HepG2 (cell line): Measurements from ENCODE around the gene SMIM44. TPM values are rescaled to one million over a fixed set of nuclear protein-coding genes. Genes with fewer than 3 reads are reported as not detected.
A peak's percentile ranks its signal among the peaks of the same experiment; 100 is the strongest.

ENCODE experiments used
- ATAC-seq: fragments of 200-7000 bp; cut with Tn5 transposase; 3 replicates; pipeline ENCODE4 v1.9.1; 2020; ENCODE audit warnings: mild to moderate bottlenecking, moderate library complexity
- BruUV-seq: library from RNA; stranded (reverse); fragments of 400-500 nt; replicated peaks from 2 replicates; lab custom pipeline; 2021; lab: Mats Ljungman, UMichigan
- CTCF ChIA-PET: fragments of 300-600 bp; formaldehyde crosslinking; extraction: SDS; loops from one replicate; lab custom pipeline; 2021; ENCODE audit warnings: low total read pairs, inconsistent platforms, low intra/inter-chr PET ratio; lab: Yijun Ruan, JAX
- POLR2A ChIA-PET: fragments of 350-600 bp; sonication (Branson Sonifier 250); formaldehyde crosslinking; loops from one replicate; lab custom pipeline; 2020; ENCODE audit warnings: antibody characterized with exemption, inconsistent platforms; lab: Yijun Ruan, JAX
- DNase-seq: peaks from one replicate; pipeline ENCODE4 v3.0.0-alpha.2; 2015; ENCODE audit warnings: low spot score
- FAIRE-seq: peaks from 3 replicates; lab custom pipeline; 2011; peaks lifted over from hg19 to GRCh38; lab: Jason Lieb, UNC
- H2AFZ ChIP-seq: one replicate; pipeline ENCODE4 v1.6.1; 2011; ENCODE audit warnings: low read length, inconsistent platforms
- H3K27ac ChIP-seq: fragments of 300-600 bp; 3 replicates; pipeline ENCODE4 v1.8.0; 2011; ENCODE audit warnings: mixed run types, mild to moderate bottlenecking, mixed read lengths, low read length, inconsistent platforms; ENCODE audit not compliant: insufficient read depth; ENCODE audit errors: extremely low read length
- H3K27me3 ChIP-seq, 2 experiments: fragments of 200-600 bp in 1 of 2; 2 replicates in 1 of 2; 3 replicates in 1 of 2; pipeline versions ENCODE4 v1.6.0 to v1.8.0; 2011; ENCODE audit warnings: low read length in 2 of 2, mild to moderate bottlenecking in 2 of 2, moderate library complexity in 2 of 2, inconsistent platforms in 1 of 2; ENCODE audit not compliant: insufficient read depth in 2 of 2, control insufficient read depth in 1 of 2
- H3K36me3 ChIP-seq, 2 experiments: fragments of 200-600 bp in 1 of 2; replicated peaks in 1 of 2; 2 replicates in 1 of 2; 3 replicates in 1 of 2; pipeline versions ENCODE4 v1.5.1 to v1.8.0; 2011; ENCODE audit warnings: low read length in 2 of 2, inconsistent platforms in 1 of 2; ENCODE audit not compliant: insufficient read depth in 2 of 2, control insufficient read depth in 1 of 2
- H3K4me1 ChIP-seq: 2 replicates; pipeline ENCODE4 v1.5.1; 2012; ENCODE audit warnings: low read length, inconsistent platforms; ENCODE audit not compliant: insufficient read depth
- H3K4me2 ChIP-seq: 2 replicates; pipeline ENCODE4 v1.6.0; 2011; ENCODE audit warnings: low read depth, low read length, inconsistent platforms
- H3K4me3 ChIP-seq, 3 experiments: fragments of 200-600 bp in 1 of 3; sonication (generic), shearing (Covaris generic) in 1 of 3; replicated peaks in 1 of 3; 2 replicates each; pipeline ENCODE4 v1.5.1; 2011 to 2016; ENCODE audit warnings: low read length in 3 of 3, inconsistent platforms in 2 of 3, low read depth in 2 of 3, mild to moderate bottlenecking in 2 of 3, control low read depth in 1 of 3, mixed read lengths in 1 of 3; ENCODE audit not compliant: insufficient read depth in 1 of 3
- H3K79me2 ChIP-seq: one replicate; pipeline ENCODE4 v1.6.1; 2011; ENCODE audit warnings: low read length, inconsistent platforms; ENCODE audit not compliant: insufficient read depth
- H3K9ac ChIP-seq: 2 replicates; pipeline ENCODE4 v1.6.0; 2011; ENCODE audit warnings: mild to moderate bottlenecking, low read depth, low read length, inconsistent platforms; ENCODE audit not compliant: insufficient read depth
- H3K9me3 ChIP-seq: 2 replicates; pipeline ENCODE4 v1.5.1; 2012; ENCODE audit warnings: mild to moderate bottlenecking, low read length
- H4K20me1 ChIP-seq: 2 replicates; pipeline ENCODE4 v1.6.0; 2011; ENCODE audit warnings: inconsistent platforms, mild to moderate bottlenecking, low read length, moderate library complexity; ENCODE audit not compliant: insufficient read depth
- NKX3-1 ChIP-seq: sonication (generic); formaldehyde crosslinking; IDR thresholded peaks from 2 replicates; pipeline ENCODE4 v1.5.0; 2020; ENCODE audit warnings: missing genetic modification reagents
- RBM22 ChIP-seq: fragments of 200-400 bp; formaldehyde crosslinking; optimal IDR thresholded peaks from 2 replicates; pipeline ENCODE3; 2017; ENCODE audit warnings: mild to moderate bottlenecking, low read length, moderate library complexity
- WGBS: methylation state at CpG from one replicate; pipeline ENCODE4 v1.1.6; 2017; ENCODE audit warnings: low lambda C conversion rate; 5-methylcytosine and 5-hydroxymethylcytosine counted together
- in situ Hi-C: cut with HindIII; loops from 2 replicates; pipeline ENCODE4 v1.10.0; 2017; ENCODE audit warnings: low pct_unique_long_range_greater_than_20kb; ENCODE audit not compliant: extremely low pct_ligation_motif_present
- intact Hi-C: fragments of 100-400 bp; cut with micrococcal nuclease; formaldehyde crosslinking; loops from one replicate; pipeline ENCODE4 v1.10.0; 2022; ENCODE audit not compliant: unreplicated experiment
- polyA plus RNA-seq, 8 experiments: library from polyadenylated mRNA; depleted of rRNA in 3 of 8; stranded (reverse) in 7 of 8; unstranded in 1 of 8; fragments of >200 nt; fragmentation: Illumina TruSeq in 4 of 8; extraction: Trizol in 4 of 8; gene quantifications; 2 replicates each; pipeline versions ENCODE4 v1.2.1 to v1.2.3, GENCODE V29; 2011 to 2016; ENCODE audit warnings: low read depth in 4 of 8, missing spikeins in 1 of 8, mixed read lengths in 1 of 8; ENCODE audit not compliant: insufficient read depth in 1 of 8
- total RNA-seq, 5 experiments: library from RNA; depleted of rRNA; stranded (reverse); fragments of >200 nt; fragmentation: Illumina TruSeq; extraction: Trizol; gene quantifications; 2 replicates each; pipeline ENCODE4 v1.2.3, GENCODE V29; 2016; ENCODE audit warnings: low read depth in 1 of 5
- TF ChIP-seq, protein P1 (sequence below): sonication (generic); formaldehyde crosslinking; IDR thresholded peaks from 2 replicates; pipeline ENCODE4 v1.4.0; 2020; ENCODE audit warnings: missing genetic modification reagents
- TF ChIP-seq, protein P2 (sequence below): sonication (generic); formaldehyde crosslinking; IDR thresholded peaks from 2 replicates; pipeline ENCODE4 v1.5.1; 2020; ENCODE audit warnings: mild to moderate bottlenecking, missing genetic modification reagents, borderline replicate concordance

The SMIM44 gene
- total and polyA plus RNA-seq, 2 of the 13 experiments (the other 11 are each of a cell fraction or from before 2014, with no cell fraction given): not detected

DNA sequence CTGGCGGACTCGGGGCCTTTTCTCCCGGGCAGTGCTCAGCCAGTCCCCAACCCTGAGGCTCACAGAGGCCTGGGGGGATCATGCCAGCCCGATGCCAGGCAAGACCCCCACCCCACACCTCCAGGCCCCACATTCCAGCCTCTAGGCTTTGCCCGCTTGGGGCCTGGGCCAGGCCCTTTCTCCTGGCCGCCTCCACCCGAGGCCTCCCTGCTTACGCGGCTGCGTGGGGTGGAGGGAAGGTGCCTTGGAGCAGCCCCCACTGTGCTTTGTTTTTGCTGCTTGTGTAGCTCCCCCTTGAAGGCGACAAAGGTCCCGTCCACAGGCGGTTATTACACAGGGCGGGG is 41.3 kb downstream of the SMIM44 start:
- WGBS: 95% methylated on average over 13 of the region's 14 CpGs
- ChIA-PET POLR2A (no interaction called here), CTCF (interaction anchor here (2.8 kb wide), 1 partner anchor 115 kb away, joined by 16 read pairs; no protein-coding TSS in a partner anchor)
- BruUV-seq: no TSS peak
- H3K27me3 ChIP-seq: no peaks in the 10 kb centered on the region
- peaks cover 22% of the 10 kb centered on the region for H3K4me1 ChIP-seq
- H3K4me2 ChIP-seq: no peak overlapping the region
- H4K20me1 ChIP-seq: no peaks in the 10 kb centered on the region; the same call in 1 of the 2 replicates
- intact Hi-C loops (no loop called here), in situ Hi-C loops (no loop called here)
- H2AFZ ChIP-seq: no peak overlapping the region
- H3K4me3 ChIP-seq: no peak overlapping the region
- H3K9ac ChIP-seq: no peak overlapping the region
- no peaks in the 10 kb centered on the region for H3K79me2 ChIP-seq
- no peak for TF ChIP-seq NKX3-1 (CRISPR knock-in tag)
- TF ChIP-seq, protein P1, sequence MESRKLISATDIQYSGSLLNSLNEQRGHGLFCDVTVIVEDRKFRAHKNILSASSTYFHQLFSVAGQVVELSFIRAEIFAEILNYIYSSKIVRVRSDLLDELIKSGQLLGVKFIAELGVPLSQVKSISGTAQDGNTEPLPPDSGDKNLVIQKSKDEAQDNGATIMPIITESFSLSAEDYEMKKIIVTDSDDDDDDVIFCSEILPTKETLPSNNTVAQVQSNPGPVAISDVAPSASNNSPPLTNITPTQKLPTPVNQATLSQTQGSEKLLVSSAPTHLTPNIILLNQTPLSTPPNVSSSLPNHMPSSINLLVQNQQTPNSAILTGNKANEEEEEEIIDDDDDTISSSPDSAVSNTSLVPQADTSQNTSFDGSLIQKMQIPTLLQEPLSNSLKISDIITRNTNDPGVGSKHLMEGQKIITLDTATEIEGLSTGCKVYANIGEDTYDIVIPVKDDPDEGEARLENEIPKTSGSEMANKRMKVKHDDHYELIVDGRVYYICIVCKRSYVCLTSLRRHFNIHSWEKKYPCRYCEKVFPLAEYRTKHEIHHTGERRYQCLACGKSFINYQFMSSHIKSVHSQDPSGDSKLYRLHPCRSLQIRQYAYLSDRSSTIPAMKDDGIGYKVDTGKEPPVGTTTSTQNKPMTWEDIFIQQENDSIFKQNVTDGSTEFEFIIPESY (CRISPR knock-in tag): peak; percentile 26; the same call in 1 of the 2 replicates
- peak; percentile 42 for TF ChIP-seq RBM22
- TF ChIP-seq, protein P2, sequence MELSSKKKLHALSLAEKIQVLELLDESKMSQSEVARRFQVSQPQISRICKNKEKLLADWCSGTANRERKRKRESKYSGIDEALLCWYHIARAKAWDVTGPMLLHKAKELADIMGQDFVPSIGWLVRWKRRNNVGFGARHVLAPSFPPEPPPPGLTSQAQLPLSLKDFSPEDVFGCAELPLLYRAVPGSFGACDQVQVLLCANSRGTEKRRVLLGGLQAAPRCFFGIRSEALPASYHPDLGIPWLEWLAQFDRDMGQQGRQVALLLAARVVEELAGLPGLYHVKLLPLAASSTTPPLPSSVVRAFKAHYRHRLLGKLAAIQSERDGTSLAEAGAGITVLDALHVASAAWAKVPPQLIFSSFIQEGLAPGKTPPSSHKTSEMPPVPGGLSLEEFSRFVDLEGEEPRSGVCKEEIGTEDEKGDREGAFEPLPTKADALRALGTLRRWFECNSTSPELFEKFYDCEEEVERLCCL (CRISPR knock-in tag): no peak
- ATAC-seq (no peak), FAIRE-seq (no peak), DNase-seq (no peak)
- H3K9me3 ChIP-seq: no peaks in the 10 kb centered on the region
- H3K36me3 ChIP-seq: peaks cover 3 to 8% of the 10 kb centered on the region in 2 experiments; a peak in 4 of 5 replicates
- H3K27ac ChIP-seq: no peak overlapping the region
